ENCODE data around the gene PLLP. TPM values are rescaled to one million over a fixed set of nuclear protein-coding genes. Genes with fewer than 3 reads are reported as not detected.

Gene PLLP
- polyA plus RNA-seq, 4 donors = 18.6 to 33.5 (median 21.6) TPM

DNA sequence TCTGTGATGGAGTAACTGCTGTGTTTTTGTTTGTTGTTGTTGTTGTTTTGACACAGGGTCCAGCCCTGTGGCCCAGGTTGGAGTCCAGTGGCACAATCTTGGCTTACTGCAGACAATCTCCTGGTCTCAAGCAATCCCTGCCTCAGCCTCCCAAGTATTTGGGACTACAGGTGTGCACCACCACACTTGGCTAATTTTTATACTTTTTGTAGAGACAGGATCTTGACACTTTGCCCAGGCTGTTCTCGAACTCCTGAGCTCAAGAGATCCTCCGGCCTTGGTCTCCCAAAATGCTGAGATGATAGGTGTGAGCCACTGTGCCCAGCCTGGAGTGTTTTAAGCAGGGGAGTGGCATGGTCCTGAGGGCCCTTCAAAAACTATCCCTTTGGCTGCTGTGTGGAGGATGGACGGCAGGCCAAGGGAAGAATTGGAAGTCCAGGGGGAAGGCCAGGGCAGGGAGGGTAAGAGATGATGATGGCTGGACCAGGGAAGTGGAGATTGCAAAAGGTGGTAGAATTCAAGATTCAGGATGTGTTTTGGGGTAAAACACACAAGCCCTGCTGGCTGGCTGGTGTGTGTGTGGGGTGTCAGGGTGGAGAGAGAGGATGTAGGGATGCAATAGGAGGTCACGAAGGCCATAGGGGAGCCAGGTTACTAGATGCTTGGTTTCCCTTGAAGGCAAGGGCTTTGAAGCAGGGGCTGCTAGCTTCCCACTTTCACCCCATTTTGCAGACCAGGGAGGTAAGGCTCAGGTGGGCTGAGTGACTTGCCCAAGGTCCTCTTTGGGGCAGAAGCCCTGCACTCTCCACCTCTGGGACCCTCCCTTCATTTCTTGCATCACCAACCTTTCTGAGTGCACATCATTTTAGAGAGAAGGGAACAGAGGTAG, 18.8 kb upstream of the PLLP start:
- no peak for DNase-seq (ENCODE audit: low read depth in 4 of 4, low spot score in 2 of 4)

DNA sequence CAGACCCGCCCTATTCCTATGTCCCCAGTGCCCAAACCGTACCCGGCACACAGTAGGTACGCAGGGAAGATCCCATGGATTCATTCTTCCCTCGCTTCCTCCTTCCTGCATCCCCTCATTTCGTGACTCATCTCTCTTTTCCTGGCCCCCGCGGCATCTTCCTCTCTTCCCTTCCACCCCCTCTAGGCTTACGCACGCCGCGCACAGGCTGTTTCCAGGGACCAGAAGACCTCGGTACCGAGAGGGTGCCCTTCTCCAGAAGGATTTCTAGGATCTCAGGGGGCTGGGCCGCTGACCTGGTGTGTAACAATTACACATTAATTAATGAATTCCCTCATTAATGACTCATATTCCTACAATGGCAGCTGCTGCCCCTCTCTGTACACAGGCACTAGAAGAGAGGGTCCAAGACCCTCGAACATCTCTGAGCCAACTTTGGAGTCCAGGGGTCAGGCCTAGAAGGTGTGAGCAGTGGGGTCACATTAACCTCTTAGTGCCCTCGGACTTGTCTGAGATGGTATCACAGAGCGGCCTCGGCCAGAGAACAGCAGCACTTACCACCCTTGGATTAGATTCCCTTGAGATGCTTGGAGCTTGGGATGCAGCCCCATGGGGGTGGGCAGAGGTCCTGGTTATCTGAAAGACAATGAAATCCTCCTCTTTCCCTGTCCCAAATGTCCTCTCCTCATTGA, 16.8 kb upstream of the PLLP start:
- no peak for DNase-seq (ENCODE audit: low read depth in 4 of 4, low spot score in 2 of 4)

DNA sequence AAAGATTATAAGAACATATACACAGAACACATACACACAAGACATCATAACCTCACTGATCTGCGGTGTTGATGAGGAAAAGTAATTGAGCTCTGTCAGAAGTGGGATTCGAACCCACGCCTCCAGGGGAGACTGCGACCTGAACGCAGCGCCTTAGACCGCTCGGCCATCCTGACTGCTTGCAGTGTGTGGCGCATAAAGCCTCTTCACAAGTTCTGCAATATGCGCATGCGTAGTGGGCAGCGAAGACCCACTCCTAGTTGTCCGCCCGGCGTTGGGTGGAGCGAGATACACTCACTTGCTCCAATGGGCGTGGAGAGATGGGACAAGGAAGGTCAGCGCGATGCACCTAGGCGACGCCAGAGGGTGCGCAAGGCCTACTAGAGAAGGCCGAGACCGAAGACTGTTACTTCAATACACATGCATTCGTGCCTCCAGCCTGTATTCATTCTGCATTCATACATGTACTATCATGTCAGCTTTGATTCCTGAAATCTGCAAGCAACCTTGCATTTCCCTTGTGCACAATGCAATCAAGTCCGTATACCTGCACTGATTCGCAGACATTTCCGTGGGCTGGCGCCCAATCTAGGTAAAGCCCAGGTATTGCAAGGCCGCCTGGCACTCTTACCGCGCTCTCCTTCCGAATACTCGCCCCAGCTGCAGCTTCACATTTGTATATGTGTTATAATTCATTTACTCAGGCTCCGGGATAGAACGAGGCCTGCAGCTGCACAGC, 16.1 kb upstream of the PLLP start:
- DNase-seq (ENCODE audit: low read depth in 4 of 4, low spot score in 2 of 4) = peak; percentile 97 to 100 (median 98)

DNA sequence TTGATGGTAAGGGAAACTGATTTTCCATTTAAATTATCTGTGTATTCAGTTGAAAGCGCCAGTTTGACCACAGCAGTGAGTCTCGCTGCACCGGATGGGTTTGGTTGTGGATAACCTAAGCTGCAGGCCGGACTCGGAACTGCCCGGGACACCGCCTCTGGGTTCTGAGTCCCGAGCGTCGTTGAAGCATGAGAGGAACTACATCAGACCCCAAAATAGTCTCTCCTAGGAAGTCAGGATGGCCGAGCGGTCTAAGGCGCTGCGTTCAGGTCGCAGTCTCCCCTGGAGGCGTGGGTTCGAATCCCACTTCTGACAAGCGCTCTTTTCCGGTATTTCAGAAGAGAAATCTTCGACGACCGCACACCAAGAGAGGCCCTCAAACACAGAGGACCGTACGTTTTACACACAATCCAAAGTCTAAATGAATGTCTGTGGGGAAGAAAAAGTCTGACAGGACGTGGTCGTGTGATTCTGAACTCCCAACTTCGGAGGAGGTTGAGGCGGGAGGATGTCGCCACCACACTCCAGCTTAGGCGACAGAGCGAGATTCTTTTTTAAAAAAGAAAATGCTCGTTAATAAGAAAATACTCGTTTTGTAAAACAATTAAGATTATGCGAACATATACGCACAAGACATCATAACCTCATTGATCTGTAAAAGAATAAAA, 15.4 kb upstream of the PLLP start:
- peak; percentile 88 to 95 (median 89) for DNase-seq (ENCODE audit: low read depth in 4 of 4, low spot score in 2 of 4)

DNA sequence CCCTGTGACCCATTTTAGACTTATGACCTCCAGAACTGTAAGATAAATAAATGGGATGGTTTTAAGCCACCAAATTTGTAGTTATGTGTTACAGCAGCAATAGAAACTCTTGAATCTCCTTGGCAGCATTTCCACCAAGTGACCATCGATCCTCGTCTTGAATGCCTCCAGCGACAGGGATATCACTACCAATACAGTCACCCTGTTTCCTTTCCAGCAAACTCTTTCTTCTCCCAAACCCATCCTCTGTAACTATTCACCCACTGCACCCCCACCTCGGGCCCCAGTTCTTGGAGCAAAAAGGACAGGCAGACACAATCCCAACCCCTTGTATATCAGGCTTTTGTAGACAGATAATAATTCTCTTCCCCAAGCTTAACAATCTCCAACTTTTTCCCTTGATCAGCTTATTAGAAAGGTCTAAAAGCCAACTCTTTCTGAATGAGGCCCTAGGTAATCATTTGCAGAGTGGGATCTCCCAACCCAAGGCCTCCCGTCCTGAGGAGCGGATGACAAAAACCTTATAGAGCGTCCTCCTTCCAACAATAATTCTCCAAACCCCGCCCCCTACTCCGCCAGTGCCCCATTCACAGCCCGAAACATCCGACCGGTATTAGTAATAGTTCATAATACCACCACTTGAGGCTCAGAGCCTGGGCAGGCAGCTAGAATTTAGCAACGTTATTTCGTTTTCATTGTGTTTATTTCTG, 14.7 kb upstream of the PLLP start:
- no peak for DNase-seq (ENCODE audit: low read depth in 4 of 4, low spot score in 2 of 4)

DNA sequence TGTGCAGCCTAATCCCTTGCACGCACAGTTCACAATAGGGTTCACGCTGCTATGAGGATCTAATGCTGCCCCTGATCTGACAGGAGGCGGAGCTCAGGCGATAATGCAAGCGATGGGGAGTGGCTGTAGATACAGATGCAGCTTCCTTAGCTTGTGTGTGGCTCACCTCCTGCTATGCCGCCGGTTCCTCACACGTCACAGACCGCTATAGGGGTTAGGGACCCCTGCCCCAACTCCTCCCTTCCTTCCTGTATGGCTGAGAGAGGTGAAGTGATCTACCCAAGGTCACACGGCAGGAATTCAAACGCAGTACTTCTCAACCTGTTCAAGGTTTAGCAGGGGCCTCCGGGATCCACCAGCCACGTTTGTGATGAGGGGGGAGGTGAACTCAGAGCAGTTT, 13.4 kb upstream of the PLLP start:
- no peak for DNase-seq (ENCODE audit: low read depth in 4 of 4, low spot score in 2 of 4)

DNA sequence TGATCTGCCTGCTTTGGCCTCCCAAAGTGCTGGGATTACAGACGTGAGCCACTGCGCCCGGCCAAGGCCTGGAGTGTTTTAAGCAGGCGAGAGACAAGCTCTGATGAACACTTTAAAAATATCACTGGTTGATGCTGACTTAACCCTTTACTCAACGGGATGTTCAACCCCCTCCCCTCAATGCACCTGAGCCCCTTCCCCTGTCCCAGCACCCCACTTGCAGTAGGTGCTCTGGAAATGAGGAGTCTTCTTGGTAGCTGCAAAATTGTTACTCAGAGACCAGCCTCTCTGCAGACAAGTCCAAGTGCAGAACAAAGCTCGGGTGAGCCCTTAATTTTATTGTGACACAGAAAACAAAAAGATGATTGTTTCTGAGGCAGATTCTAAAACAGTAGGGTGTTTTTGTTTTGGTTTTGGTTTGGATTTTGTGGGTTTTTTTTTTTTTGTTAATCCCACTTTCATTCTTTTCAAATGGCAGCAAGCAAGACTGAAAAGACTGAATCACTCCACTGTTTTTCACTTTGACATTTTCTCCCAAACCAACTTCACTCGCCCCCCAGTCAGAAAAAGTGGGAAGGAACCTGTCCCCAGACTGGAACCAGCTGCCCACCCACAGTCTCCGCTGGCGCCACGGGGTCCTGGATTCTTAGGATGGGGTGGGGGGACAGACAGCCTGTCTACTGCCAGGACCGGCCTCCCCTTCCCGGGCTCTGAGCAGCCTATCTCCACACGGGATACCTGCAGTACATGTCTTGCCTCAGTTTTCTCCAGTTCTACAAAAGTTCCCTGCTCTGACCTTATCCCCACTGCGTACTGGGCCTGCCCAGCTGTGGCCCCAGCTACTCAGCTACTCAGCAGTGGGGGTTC, 5.2 kb upstream of the PLLP start:
- DNase-seq (ENCODE audit: low read depth in 4 of 4, low spot score in 2 of 4) = no peak

DNA sequence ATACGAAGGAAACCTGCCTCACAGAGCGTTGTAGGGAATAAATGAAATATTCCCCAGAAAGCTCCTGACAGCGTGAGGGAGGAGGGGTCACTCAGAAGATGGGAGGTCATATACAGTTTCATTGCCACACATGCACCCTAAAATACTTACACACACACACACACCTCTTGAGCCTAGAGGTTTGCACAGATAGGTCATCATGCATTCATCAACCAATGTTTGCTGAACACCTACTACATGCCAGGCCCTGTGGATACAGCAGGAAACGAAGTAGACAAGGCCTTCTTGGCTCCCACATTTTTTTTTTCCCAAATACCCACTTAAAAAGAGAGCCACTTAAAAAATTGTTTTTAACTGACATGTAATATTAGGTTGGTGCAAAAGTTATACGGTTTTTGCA, 907 bp upstream of the PLLP start:
- DNase-seq (ENCODE audit: low read depth in 4 of 4, low spot score in 2 of 4) = no peak

DNA sequence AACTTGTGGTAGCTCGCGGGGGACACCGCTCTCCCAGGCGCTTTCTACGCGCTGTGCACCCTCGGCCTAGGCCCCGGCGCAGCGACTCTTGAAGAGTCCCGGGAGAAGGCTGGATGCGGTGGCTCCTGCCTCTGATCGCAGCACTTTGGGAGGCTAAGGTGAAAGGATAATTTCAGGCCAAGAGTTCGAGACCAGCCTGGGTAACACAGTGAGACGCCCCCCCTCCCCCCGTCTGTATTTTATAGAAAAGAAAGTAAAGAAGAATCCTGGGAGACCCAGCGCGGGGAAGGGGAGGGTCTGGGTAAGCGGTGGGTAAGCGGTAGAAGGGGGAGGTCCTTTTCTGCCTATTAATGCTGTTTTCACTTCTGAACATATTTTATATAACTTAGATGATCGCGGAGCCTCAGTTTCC, 486 bp upstream of the PLLP start:
- DNase-seq (ENCODE audit: low read depth in 4 of 4, low spot score in 2 of 4) = no peak

DNA sequence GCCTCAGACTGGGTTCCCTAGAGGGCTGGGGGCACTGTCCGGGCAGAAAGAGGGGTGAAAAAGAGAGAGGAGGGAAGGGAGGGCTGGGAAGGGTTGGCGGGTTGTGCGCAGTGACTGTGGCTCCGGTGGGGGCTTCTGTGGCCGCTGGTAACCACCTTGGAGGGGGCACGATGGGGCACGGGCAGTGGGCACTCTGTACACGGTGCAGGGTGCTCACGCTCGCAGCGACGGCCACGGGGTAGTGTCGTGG, 588 bp downstream of the PLLP start:
- no peak for DNase-seq (ENCODE audit: low read depth in 4 of 4, low spot score in 2 of 4)

DNA sequence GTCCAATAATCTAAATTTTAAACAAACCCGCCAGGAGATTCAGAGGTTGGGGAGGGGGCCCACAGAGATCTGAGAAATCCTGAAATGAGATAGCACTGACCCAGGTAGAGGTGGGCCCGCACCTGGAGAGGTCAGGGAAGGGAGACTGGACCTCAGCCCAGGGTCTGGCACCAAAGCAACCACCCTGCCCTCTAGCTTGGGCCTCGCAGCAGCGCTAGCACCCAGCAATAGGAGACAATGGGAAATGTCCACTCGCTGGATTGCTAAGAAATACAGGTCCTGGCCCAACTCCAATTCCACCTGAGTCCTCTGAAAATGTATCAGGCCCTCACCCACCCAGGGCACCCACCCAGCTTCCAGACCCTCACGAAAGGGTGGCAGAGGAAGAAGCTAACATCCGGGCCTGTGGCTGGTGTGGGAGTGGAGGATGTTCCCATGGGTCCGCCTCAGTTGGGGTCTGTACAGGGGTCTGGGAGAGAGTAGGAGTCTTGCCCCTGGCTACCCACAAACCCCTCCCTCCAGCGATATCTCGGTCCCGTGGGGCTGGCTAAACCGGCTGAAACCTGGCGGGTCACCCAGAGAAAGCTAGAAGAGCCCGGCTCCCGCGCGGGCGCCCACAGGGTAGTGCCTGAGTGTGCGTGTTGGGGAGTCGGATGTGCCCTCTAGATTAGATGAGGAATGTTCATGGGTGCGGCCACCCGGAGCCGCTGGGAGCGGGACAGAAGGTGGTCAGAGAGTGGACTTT, 1.1 kb downstream of the PLLP start:
- DNase-seq (ENCODE audit: low read depth in 4 of 4, low spot score in 2 of 4) = no peak

DNA sequence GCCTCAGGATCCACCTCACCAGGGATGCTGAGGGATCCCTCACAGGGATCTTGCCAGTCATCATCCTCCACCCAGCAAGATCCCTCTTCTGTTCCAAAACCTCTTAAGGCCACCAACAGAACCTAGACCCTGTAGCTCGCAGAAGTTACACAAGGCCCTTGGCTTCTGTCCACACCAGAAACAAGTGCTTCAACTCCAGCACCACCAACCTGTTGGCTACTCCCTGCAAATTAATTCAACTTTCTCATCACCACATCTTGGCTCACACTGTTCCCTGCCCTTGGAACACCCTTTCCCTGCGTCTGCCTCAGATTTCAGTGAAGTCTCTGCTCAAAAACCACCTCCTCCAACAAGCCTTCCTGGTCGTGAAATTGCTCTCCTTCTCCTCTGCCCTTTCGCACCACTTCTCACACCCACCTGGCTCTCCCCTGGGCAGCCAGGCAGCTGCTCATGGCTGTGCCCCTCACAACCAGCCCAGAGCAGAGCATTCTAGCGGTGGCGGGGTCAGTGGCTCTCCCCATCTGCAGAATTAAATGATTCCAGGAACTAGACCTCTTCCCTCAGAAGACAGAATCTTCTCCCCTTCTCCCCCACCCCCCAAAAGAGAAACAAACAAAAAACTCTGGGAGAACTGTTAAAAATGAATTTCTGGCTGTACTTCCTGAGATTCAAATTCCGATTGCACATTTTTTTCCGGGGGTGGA, 1.8 kb downstream of the PLLP start:
- DNase-seq (ENCODE audit: low read depth in 4 of 4, low spot score in 2 of 4) = no peak

DNA sequence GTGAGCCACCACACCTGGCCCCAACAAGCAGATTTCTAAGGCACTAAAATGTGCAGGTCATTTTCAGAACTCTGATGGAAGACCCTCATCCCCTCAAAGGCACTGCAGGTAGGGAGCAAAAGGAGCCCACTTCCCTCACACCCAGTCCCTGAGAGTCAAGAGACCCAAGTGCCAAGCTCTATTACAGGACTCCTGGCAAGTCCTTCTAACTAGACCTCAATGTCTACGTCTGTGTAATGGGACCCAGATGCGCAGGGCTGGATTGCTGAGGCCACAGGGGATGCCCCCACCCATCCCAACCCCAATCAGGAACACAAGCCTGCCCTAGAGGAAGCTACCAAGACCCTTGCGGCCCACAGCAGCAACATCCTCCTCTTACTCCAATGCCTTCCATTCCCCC, 2.7 kb downstream of the PLLP start:
- no peak for DNase-seq (ENCODE audit: low read depth in 4 of 4, low spot score in 2 of 4)

DNA sequence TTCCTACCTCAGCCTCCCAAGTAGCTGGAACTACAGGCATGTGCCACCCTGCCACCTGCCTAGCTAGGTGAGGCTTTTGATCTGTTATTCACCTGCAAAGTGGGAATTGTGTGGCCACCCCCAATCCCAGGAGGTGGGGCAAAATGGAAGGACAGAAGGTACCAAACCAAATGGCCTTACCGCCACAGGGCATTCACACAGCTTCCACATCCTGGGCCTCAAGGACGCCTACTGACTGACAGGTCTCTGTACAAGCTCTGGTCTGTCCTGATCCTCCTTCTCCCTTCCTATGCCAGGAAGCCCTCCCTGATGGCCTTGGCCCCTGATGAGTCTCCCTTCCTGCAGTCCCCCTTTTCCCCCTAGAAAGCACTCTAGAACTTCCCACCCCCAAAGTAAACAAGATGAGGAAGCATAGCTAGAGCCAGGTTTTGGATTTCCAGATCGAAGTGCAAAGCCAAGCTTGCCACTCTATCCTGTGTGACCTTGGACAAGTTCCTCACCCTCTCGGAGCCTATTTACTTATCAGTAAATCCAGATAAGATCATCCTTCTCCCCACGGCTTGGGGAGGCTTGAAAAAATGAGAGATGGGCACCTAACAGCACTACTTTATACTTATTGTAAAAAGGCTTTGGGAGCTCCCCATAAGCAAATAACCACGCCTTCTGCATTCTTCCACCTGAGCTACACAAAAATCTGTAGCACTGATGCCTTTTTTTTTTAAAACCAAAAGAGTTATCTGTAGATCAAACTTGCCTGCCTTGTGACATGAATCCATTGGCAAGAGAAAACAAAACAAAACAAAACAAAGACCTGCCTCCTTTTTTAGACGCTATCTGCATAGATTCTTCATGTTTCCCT, 4.5 kb downstream of the PLLP start:
- no peak for DNase-seq (ENCODE audit: low read depth in 4 of 4, low spot score in 2 of 4)

DNA sequence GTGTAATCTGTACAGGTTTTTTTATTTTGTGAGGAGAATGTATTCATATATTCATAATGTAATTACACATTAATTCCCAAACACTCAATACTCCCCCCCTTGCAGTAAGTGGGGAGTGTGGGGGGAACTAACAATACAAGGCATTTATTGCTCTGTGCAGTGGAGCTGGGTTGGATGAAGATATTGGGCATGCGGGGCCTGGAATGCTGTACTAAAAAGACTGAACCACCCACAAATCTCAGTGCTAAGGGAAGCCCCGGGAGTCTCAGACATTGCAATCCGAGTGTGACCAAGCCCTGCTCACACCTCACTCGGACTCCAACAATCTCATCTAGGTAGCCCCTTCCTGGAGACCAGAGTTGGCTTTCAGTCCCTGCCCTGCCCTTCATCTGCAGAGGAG, 6.0 kb downstream of the PLLP start:
- DNase-seq (ENCODE audit: low read depth in 4 of 4, low spot score in 2 of 4) = no peak

DNA sequence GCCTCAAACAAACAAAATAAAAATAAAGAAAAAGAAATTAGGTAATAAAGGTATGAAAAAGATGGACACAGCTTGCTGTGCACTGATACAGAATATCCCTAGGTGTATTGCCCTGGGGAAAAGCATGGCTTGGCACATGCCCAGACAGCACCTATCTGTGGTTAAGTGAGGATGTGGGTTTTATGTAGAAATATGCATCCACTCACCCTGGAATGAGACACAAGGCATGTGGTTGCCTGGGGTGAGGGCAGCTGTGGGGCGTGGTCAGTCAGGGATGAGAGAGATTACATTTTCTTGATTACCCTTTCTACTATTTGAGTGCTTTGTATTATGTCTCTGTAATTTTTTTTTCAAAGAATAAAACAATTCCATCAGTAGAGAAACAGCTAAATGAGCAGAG, 6.9 kb downstream of the PLLP start:
- no peak for DNase-seq (ENCODE audit: low read depth in 4 of 4, low spot score in 2 of 4)

DNA sequence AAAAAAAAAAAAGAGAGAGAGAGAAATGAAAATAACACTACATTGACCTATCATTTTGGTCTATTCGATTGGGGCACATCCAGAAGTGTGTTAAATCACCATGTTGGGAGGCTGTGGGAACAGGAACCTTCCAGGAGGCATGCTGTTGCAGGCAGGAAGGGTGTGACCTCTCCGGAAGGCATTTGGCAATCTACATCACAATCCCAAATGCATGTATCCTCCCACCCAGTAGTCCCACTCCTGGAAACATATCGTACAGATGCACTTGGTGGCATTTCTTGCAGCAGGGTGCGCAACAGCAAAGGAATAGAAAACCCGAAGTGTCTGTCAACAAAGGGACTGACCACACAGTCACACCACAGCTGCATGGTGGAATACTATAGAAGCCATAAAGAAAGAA, 7.9 kb downstream of the PLLP start:
- DNase-seq (ENCODE audit: low read depth in 4 of 4, low spot score in 2 of 4) = no peak

All from left renal cortex interstitium (tissue), 4 donors.